HG02973 (cell line): Measurements from ENCODE around the gene ZNF480.
"Not testable (repeated sequence)": the region's sequence is repeated elsewhere in the genome, so short reads cannot be mapped to it uniquely, and the experiment has no call there.

Experiments
- ATAC-seq: cut with Tn5 transposase; IDR thresholded peaks from one replicate; pipeline ENCODE4 v1.9.1; 2021; ENCODE audit warnings: moderate library complexity; ENCODE audit not compliant: unreplicated experiment

The ZNF480 gene

DNA sequence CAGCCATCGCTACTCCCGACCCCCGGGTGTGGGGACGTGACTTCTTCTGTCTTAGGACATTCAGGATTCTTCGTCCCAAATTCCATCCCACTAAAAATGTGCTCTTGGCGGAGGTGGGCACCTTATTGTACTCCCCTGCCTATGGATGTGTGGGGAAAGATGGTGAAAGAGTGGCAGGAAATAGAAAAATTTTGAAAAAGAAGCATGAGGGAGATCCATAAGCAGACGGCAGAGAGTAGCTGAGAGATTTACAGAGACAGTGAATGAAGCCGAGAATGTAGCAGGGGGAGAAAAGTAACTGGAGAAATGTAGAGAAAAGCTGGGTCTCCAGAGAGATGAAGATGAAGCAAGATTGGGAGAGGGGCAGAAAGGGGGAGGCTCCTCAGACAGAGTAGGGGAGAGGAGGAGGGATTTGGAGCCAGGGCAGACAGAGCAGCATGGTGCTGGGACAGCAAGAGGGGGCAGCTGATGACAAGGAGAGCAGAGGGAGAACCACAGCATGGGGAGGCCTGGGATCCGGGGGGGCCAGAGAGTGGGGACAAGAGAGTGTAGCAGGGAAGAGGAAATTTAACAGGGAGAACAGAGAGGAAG is 39.9 kb downstream of the ZNF480 start:
- no peak for ATAC-seq

DNA sequence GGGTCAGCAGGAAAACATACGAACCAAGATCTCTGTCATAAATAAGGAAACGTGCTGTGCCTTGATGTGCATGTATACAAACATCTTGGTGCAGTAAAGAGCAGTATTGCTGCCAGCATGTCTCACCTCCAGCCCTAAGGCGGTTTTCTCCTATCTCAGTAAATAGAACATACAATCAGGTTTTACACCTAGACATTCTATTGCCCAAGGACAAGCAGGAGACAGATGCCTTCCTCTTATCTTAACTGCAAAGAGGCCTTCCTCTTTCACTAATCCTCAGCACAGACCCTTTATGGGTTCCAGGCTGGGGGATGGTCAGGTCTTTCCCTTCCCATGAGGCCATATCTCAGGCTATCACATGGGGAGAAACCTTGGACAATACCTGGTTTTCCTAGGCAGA is 42.1 kb downstream of the ZNF480 start:
- not testable (repeated sequence) for ATAC-seq

DNA sequence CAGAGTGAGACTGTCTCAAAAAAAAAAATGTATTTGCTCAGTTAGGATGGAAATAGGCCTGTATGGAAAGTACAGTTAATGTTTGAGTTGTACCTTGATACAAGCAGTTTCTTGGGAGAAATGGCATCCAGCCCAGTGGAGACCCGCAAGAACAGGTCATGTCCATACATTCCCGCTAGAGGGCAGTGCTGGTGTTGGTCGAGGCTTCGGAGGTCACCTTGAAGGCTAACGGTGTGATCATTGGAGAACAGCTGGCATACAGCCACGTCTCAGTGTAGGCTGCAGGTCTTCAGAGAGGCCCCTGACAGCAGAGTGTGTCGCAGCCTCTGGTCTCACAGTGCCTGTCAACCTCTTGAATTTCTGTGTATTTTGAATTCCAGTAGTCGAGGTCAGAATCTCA is 46.6 kb downstream of the ZNF480 start:
- ATAC-seq, result no peak

DNA sequence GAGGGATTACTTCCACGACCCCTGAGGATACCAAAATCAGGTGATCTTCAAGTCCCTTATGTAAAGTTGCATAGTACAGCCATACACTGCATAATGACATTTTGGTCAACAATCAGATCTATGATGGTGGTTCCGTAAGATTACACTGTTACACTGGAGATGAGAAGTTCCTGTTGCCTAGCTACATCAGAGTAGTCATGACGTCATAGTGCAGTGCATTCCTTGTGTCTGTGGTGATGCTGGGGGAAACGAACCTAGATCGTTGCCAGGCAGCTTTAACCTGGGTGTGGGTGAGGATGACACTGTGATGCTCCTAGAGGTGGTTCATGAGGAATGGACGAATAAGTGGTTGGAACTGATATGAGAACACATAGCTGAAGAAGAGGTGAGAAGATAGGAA is 48.2 kb downstream of the ZNF480 start:
- no peak for ATAC-seq

DNA sequence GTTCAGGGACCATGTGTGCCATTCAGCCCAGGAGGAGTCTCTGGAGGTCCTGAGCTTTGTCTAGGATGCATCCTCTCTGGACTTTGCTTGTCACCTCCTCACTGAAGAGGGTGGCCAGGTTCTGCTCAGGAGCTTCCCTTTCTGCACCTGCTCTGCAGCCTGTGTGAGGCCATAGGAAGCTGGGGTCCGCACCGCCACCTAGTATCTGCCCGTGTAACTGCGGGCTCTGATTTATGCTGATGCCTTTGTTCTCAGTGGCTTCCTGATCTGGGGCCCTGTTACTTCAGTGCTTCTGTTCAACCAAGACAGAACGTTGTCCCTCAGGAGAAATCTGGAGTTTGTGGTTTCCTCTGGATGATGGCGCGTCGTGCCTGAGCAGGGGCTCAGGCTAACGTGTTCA is 54.5 kb downstream of the ZNF480 start:
- no peak for ATAC-seq

DNA sequence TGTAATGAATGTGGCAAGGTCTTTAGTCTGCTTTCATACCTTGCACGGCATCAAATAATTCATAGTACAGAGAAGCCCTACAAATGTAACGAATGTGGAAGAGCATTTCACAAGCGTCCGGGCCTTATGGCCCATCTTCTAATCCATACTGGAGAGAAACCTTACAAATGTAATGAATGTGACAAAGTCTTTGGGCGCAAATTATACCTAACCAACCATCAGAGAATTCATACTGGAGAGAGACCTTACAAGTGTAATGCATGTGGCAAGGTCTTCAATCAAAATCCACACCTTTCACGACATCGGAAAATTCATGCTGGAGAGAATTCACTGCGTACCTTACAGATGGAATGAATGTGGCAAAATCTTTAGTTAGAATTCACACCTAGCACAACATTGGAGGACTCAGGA is 69.5 kb downstream of the ZNF480 start:
- ATAC-seq, result no peak

DNA sequence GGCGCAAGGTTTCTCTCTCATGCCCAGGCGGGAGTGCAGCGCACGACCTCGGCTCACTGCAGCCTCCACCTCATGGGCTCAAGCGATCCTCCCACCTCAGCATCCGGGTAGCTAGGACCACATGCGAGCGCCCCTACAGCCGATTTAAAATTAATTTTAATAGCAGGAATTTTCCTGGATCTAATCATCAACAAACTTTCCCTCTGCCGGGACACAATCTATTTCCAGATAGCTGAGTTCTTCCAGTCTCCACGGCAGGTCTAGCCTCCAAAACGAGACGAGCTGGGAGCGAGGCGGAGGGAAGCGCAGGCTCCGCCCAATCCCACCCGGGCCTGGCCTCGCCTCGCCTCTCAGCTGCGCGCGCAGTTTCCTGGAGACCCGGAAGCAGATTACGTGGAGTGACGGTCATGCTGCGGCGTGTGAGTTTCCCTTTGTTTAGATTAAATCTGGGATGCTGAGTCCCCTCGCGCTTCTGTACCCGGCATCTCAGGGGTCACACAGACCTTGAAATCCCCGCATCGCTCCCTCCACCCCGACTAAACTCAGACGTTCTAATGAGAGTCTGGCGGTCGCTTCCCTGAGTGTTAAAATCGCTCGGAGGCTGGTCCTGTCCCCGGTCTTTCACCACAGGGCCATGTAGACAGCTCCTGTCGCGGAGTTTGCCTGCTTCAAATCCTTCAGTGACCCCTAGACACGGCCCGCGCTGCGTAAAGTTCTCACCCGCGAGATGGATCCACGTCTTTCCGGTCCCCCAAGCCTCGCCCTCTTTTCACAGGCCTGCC is 72.8 kb downstream of the ZNF480 start, which contains the start of gene ZNF880:
TSS of gene ZNF880 (plus strand) at position 365 of the 782 bp plus-strand sequence. CDS start at position 408, 43 bp downstream.
- peak; percentile 77 for ATAC-seq

DNA sequence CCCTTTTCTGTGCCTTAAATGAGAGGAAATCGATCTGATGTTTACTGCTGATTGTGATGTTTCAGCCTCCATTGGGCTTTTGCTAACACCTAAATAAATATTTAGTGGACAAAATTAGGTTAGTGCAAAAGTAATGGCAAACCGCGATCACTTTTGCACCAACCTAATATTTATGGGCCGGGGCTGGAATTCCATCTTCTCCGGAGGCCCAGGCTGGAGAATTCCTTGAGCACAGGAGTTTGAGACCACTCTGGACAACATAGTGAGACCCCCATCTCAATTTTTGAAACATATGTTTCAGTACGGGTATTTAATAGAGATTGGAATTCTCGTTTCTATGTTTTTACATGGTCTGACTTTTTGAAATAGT is 73.4 kb downstream of the ZNF480 start:
- ATAC-seq, result no peak
